Measurements from ENCODE around the gene THRSP.
"Not testable (repeated sequence)": the region's sequence is repeated elsewhere in the genome, so short reads cannot be mapped to it uniquely, and the experiment has no call there.

THRSP gene

DNA sequence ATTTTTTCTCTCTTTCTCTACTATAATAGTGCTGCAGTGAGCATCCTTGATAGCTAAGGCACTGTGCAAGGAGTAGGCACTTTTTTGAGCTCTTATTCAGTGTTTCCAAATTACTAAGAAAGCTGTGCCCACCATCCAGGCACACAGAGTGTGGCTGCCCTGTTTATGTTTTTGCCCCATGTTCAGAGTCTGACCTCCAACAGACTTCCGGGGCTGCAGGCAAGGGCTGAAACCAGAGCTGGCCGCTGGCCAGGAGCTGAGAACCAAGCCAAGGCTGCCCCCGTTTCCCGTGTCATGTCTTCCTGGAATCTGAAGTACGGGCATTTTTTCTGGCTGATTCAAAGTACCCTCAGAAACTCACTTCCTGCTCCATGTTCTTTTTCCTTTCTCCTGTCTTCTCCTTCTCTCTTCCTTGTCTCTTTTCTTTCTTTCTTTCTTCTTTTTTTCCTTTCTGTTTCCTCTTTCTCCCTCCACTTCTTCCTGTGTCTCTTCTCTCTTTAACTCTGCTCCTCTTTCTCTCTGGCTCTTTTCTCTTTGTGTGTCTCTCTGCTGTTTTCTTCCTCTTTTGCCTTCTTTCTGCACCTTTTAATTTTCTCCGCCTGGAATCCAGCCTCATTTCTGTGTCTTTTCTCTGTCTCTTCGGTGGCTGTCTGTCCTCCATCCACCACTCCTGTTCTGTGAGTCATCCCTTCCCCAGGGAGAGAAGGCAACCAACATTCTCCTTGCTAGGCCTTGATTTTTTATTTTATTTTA, 23.6 kb upstream of the THRSP start:
- DNase-seq = peak; percentile 83

DNA sequence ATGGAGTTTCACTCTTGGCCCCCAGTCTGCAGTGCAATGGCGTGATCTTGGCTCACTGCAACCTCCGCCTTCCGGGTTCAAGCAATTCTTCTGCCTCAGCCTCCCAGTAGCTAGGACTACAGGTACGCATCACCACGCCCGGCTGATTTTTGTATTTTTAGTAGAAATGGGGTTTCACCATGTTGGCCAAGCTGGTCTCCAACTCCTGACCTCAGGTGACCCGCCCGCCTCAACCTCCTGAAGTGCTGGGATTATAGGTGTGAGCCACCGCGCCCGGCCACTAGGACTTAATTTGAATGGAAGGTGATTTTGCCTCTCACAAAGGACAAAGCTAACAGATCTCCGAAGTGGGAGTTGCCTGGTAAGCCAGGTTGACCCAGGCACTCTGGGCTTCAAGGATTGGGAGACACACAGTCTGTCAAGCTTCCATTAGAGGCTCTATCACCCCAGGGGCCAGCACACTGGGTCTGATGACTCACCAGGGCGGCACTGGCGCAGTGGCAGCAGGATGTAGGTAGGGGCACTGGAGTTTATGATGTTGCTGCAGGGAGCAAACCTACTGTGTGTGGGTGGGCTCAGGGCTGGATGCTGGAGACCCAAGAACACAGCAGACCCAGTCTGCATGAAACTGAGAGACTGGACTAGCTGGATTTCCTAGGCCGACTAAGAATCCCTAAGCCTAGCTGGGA, 22.8 kb upstream of the THRSP start:
- DNase-seq = no peak

GRCh38 chr11:78041380-78041719, 22.3 kb upstream of the THRSP start:
- DNase-seq = not testable (repeated sequence)

GRCh38 chr11:78041843-78042440, 21.7 kb upstream of the THRSP start:
- DNase-seq = no peak

- DNase-seq = no peak
Observed at GRCh38 chr11:78044706-78045105, 19.0 kb upstream of the THRSP start.

DNA sequence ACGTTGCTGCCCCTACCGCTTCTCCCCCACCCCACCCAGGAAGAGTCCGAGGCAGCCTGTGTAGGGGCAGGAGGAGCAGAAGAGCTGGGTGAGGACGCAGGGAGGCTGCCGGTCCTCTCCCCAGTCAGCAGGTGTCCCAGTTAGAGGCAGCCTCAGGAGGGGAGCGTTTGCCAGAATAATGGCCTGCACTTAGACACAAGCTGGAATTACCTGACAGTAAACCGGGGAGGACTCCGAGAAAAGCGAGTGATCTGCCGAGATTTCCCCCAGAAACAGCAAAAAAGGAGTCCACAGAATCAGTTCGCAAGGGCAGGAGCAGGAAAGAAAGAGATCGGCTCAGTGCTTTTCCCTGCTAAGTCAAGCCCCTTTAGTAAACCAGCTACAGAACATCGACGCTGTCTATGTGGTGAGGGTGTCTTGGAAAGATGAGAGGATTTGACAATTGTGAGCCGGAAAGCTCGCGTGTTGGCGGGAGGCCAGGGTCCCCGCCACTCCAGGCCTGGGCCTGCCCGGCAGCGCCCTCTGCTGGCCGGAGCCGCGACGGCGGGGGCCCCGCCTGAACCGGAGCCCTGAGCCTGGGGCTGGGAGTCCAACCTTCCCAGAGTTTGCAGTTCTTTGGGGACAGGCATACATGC, 17.7 kb upstream of the THRSP start:
- peak; percentile 73 for DNase-seq

DNA sequence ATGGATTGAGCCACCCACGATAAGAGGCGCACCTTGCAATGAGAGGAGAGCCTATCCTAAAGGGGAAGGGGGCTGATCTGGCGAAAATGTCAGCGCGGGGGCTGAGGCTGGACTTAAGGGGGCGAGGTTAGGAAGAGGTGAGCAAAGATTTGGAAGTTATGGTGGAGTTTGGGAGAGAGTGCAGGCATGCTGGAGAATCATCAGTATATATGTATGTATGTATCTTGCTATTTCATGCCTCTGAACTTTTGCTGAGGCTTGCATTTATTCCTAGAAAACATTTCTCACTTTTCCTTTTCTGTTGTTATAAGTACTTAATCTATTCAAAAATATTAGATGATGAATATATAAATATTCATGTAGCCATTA, 17.2 kb upstream of the THRSP start:
- no peak for DNase-seq

DNA sequence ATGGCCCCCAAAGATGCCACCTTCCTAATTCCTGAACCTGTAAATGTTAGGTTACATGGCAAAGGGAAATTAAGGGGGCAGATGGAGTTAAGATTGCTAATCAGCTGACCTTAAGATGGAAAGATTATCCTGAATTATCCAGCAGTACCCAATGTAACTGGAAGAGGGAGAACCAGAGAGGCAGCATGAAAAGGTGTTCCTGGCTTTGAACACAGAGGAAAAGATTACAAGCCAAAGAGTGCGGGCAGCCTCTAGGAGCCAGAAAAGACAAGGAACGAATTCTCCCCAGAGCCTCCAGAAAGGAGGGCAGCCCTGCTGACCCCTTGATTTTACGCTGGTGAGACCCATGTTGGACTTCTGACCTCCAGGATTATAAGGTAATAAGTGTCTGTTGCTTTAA, 15.1 kb upstream of the THRSP start:
- no peak for DNase-seq

GRCh38 chr11:78049348-78049747, 14.3 kb upstream of the THRSP start:
- no peak for DNase-seq

GRCh38 chr11:78050964-78051831, 12.5 kb upstream of the THRSP start:
- DNase-seq = no peak

DNA sequence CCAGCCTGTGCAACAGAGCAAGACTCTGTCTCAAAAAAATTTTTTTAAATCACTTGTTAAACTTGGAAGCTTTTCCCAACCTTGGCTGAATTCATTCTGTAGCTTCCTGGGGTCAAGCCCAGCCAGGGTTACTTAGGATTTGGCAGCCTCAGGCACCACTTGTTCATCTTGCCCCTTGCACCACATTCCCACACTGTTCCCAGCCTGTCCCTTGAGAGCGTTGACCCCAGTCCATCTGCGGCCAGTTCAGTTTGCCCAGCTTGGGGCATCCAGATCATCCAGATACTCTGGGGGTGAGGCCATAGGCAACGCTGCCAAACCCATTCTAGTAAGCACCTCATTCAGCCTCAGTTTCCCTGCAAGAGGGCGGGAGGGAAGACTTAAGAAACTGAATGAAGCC, 8.7 kb upstream of the THRSP start:
- DNase-seq = no peak

- DNase-seq = no peak
Observed at GRCh38 chr11:78056093-78056492, 7.6 kb upstream of the THRSP start.

DNA sequence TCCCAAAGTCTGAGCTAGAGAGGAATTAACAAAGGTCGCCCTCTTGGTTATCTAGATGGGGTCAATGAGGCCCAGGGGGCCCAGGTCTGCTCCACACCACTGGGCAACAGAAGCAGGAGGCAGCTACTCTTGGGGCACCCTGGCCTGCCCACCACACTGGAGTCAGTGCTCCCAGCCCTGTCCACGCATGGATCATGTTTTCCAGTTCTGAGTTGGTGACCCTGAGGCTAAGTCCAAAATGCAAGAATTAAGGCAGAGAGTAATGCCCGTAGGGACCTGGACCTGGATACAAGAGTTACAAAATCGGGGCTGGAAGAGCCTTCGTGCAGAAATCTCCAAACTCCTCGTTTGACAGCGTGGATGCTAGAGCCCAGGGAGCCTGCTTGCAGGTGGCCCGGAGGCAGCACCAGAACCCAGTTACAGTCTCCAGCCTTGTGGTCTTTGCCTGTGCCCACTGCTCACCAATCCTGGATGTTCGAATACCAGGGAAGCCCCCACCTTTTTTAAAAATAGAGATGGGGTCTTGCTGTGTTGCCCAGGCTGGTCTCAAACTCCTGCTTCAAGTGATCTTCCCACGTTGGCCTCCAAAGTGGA, 6.1 kb upstream of the THRSP start:
- DNase-seq = no peak

GRCh38 chr11:78059749-78060328, 3.8 kb upstream of the THRSP start:
- not testable (repeated sequence) for DNase-seq

DNA sequence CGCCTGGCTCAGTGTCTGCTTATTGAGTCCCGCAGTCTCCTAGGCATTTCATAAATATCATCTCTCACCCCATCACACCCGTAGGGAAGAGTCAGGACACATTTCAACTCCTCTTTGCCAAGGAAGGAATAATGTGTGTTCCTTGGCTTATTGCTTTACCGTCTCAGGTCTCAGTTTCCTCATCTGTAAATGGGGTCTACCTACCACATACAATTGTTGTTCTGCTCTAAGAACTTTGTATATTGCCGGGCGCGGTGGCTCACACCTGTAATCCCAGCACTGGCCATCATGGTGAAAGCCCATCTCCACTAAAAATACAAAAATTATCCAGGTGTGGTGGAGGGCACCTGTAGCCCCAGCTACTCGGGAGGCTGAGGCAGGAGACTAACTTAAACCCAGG, 3.1 kb upstream of the THRSP start:
- DNase-seq = no peak

DNA sequence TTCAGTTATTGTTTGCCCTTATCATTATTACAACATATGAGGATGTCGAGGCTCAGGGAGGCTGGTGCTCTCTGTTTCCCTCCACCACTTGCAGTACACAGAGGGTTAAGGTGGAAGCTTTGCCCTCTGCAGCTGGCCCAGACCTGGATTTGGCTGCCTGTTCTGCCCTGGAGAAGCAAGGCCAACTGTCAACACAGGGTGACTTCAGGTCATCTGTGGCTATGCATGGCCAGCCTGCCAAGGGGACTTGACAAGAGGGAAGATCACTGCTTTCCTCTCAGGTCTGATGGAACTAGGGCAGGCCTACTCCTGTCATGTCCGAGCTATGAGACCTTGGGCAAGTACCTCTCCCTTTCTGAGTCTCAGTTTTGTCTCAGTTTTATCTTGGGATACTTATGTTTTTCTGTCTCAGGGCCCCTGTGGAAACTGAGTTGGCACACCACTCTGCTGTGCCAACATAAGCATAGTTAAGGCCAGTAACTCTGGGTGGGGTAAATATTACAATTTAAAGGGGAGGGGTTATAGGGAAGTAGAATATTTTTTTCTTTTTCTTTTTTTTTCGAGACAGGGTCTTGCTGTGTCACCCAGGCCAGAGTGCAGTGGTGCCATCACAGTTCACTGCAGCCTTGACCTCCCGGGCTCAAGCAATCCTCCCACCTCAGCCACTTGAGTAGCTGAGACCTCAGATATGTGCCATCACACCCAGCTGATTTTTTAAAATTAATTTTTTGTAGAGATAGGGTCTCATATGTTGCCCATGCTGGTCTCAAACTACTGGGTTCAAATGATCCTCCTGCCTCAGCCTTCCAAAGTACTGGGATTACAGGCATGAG, 2.4 kb upstream of the THRSP start:
- no peak for DNase-seq

GRCh38 chr11:78061921-78062311, 1.7 kb upstream of the THRSP start:
- DNase-seq = no peak

GRCh38 chr11:78062671-78063070, 990 bp upstream of the THRSP start:
- DNase-seq = no peak

DNA sequence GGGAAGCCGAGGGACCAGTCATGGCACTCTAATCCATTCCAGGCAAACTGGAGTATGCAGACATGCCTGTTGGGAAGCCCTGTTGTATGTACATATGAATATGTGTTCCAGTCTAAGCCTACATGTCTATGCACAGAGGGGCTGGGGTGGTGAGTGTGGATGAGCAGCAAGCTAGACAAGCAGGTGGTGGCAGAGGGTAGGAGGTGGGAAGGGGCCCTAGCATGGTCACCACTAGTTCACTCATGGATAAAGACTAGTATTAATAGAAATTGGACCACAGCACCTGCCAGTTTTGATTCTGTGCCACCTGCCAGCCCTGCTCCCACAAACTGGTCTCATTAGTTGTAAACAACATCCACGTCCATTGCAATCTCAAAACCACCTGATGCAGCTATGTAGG, 1.5 kb downstream of the THRSP start:
- DNase-seq = no peak

DNA sequence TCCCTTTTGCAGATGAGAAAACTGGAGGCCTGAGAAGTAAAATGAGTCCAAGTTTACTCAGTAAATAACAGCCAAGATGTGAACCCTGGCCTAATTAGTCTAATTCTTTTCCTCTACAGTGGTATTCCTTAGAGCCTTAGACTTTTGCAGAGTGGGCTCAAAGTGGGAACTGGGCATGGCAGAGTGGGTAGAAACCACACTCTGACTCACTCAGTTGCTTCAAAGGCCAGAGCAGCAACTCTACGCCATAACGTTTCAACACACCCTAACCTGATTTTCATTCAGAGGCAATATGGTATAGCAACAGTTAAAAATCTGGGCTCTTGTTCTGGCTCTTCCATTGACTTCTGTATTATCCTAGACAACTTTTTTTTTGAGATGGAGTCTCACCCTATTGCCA, 2.8 kb downstream of the THRSP start:
- DNase-seq = no peak

DNA sequence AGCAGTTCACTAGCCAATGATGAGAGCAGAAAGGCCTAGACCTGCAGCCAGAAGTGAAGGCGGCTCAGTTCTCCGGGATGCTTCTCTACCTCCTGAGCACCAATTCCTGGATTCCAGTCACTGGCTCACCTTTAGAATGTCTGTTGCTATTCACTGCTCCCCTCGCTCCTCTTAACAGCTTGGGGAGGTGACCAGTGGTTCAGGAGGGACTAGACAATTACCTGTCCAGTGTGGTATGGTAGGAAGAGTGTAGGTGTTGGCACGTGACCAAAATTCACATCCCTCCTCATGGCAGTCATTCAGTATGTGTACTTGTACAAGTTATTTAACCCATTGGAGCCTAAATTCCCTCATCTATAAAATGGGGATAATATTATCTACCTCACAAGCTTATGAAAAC, 4.0 kb downstream of the THRSP start:
- no peak for DNase-seq
